M059J (cell line): Measurements from ENCODE around the gene CTNNBL1. TPM values are rescaled to one million over a fixed set of nuclear protein-coding genes. Genes with fewer than 3 reads are reported as not detected.
"Not testable (repeated sequence)": the region's sequence is repeated elsewhere in the genome, so short reads cannot be mapped to it uniquely, and the experiment has no call there.

ENCODE experiments used
- DNase-seq: peaks from one replicate; pipeline ENCODE4 v3.0.0-alpha.2; 2012; ENCODE audit warnings: low read depth
- total RNA-seq: library from RNA; depleted of rRNA; stranded (reverse); fragments of >200 nt; shearing (Covaris generic); gene quantifications from 2 replicates; pipeline ENCODE4 v1.2.3, GENCODE V29; 2014

CTNNBL1 gene
- total RNA-seq, 1 experiment from 2014 or later: 54.4 TPM

GRCh38 chr20:37711994-37712964 is 18.4 kb downstream of the CTNNBL1 start:
- DNase-seq: no peak

- DNase-seq: no peak
These were observed 19.6 kb downstream of the CTNNBL1 start for GRCh38 chr20:37713396-37713795.

- peak; percentile 58 for DNase-seq
These were observed 21.3 kb downstream of the CTNNBL1 start for GRCh38 chr20:37714978-37715672.

GRCh38 chr20:37721751-37722150 is 27.9 kb downstream of the CTNNBL1 start:
- no peak for DNase-seq

- not testable (repeated sequence) for DNase-seq
These were observed 28.5 kb downstream of the CTNNBL1 start for GRCh38 chr20:37722312-37722711.

- DNase-seq: no peak
These were observed 29.8 kb downstream of the CTNNBL1 start for GRCh38 chr20:37723668-37724067.

- no peak for DNase-seq
These were observed 31.3 kb downstream of the CTNNBL1 start for GRCh38 chr20:37725165-37725564.

GRCh38 chr20:37725855-37726254 is 32.0 kb downstream of the CTNNBL1 start:
- DNase-seq: no peak

GRCh38 chr20:37726321-37726720 is 32.5 kb downstream of the CTNNBL1 start:
- no peak for DNase-seq

- DNase-seq: peak; percentile 11
These were observed 33.4 kb downstream of the CTNNBL1 start for GRCh38 chr20:37726971-37727956.

- no peak for DNase-seq
These were observed 34.3 kb downstream of the CTNNBL1 start for GRCh38 chr20:37727957-37728634.

GRCh38 chr20:37728635-37728983 is 34.8 kb downstream of the CTNNBL1 start:
- no peak for DNase-seq

- DNase-seq: no peak
These were observed 35.6 kb downstream of the CTNNBL1 start for GRCh38 chr20:37729452-37729851.

- DNase-seq: peak; percentile 22
These were observed 36.1 kb downstream of the CTNNBL1 start for GRCh38 chr20:37729909-37730308.

GRCh38 chr20:37733416-37733815 is 39.6 kb downstream of the CTNNBL1 start:
- no peak for DNase-seq

- no peak for DNase-seq
These were observed 40.6 kb downstream of the CTNNBL1 start for GRCh38 chr20:37734228-37734985.

GRCh38 chr20:37735541-37735940 is 41.7 kb downstream of the CTNNBL1 start:
- DNase-seq: no peak

- no peak for DNase-seq
These were observed 42.3 kb downstream of the CTNNBL1 start for GRCh38 chr20:37736132-37736531.

GRCh38 chr20:37737826-37738420 is 44.1 kb downstream of the CTNNBL1 start:
- DNase-seq: no peak

- DNase-seq: peak; percentile 28
These were observed 47.2 kb downstream of the CTNNBL1 start for GRCh38 chr20:37741055-37741454.
